Tongue (tissue), 2 donors: ENCODE measurements around the gene JAKMIP1. TPM values are rescaled to one million over a fixed set of nuclear protein-coding genes. Genes with fewer than 3 reads are reported as not detected.
A peak's percentile ranks its signal among the peaks of the same experiment; 100 is the strongest.

Experiments
- DNase-seq: peaks from one replicate; pipeline ENCODE4 v3.0.0-alpha.2; 2015
- total RNA-seq: library from RNA; depleted of rRNA; stranded (reverse); fragments of >200 nt; gene quantifications from one replicate; pipeline ENCODE4 v1.2.3, GENCODE V29; 2014

Gene JAKMIP1
- total RNA-seq, 1 donor from 2014 or later, result not detected

- no peak for DNase-seq
Observed at GRCh38 chr4:6201580-6202091, 1.3 kb upstream of the JAKMIP1 start.

GRCh38 chr4:6200922-6201362, 593 bp upstream of the JAKMIP1 start:
- DNase-seq, result no peak

- DNase-seq, result no peak
Observed at GRCh38 chr4:6199422-6199921, 877 bp downstream of the JAKMIP1 start.

DNA sequence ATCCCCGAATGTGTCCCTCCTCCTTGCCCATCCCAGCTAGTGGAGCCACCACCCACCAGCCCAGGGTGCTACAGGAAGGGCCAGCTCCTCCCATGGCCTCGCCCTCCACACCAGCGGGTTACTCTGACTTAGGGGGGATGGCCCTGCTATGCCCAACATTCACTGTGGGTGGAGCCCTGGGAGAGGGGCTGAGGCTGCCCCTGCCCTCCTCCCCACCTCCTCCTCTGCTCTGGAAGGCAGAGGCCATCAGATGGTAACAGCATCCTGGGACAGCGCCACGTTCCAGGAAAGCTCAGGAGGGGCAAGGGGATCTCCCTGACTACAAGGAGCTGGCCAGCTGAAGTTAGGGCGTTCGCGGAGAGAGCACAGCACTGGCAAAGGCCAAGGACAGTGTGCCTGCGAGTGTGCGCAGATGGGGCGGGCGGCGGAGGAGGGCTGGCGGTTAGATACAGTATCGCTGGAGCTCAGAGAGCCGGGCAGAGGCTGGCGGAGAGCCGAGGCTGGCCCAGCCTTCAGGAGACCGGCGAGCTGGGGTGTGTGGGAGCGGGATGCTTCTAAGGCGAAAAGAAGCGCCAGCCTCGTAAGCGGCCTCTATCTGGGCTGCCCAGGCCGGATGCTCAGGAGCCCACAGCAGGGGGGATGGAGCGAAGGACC, 1.5 kb downstream of the JAKMIP1 start:
- no peak for DNase-seq

DNA sequence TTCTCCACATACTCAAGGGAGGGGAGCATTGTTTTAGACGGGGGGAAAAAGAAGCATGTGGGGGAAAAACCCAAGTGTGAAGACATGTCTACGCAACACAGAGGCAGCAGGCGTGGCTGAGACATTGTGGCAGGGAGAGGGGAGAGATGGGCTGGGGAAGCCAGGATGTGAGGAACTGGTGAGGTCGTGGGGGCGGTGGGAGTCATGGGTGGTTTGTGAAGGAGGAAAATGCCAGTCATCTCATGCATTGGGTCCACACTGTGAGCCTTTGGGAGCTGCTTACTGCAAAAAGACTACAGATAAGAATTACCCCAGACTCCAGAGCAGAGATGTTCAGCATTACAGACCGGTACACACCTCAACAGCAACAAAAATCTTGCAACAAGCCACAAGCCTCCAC, 2.1 kb downstream of the JAKMIP1 start:
- DNase-seq, result no peak

DNA sequence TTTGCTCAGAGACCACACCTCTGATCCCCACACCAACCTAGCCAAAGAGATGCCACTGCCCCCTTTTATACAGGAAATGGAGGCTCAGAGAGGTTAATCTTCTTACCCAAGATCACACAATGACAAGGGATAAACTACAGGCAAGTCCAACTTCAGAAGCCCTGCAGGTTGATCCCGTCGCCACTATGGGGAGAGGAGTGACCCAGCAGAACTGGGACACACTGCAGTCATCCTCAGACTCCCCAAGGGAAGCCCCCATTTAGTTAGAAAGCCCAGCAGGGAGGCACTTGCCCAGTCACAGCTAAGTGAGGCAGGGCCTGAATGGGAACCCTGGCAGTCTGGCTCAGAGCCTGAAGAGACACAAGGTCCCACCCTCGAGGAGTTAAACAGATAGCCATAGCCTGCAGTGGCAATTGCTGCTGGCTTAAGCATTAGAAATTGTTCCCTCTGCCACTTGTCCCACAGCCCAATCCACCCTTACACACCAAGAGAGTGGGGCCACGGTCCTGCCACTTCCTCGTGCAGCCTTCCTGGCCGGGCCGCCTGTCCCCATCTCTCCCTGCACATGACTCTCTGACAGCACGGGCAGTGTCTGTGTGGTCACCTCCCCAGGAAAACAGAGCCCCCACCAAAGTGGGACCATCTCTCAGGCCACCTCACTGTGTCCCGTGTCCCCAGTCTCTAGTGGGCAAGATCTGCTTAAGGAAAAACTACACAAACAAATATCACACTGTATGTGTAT, 2.7 kb downstream of the JAKMIP1 start:
- no peak for DNase-seq

GRCh38 chr4:6196871-6197270, 3.5 kb downstream of the JAKMIP1 start:
- DNase-seq, result no peak

DNA sequence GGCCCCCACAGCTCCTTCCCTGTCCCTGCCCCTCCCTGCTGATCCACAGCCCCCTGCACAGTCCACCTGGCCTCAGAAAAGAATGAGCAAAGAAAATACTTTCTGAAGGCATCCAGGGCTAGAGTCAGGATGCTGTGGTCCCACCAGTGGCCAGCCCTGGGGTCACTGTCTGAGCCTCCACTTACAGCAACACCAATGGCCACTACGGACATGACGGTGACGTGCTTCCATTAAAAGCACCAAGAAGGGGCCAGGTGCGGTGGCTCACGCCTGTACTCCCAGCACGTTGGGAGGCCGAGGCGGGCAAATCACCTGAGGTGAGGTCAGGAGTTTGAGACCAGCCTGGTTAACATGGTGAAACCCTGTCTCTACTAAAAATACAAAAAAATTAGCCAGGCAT, 4.0 kb downstream of the JAKMIP1 start:
- DNase-seq, result no peak

DNA sequence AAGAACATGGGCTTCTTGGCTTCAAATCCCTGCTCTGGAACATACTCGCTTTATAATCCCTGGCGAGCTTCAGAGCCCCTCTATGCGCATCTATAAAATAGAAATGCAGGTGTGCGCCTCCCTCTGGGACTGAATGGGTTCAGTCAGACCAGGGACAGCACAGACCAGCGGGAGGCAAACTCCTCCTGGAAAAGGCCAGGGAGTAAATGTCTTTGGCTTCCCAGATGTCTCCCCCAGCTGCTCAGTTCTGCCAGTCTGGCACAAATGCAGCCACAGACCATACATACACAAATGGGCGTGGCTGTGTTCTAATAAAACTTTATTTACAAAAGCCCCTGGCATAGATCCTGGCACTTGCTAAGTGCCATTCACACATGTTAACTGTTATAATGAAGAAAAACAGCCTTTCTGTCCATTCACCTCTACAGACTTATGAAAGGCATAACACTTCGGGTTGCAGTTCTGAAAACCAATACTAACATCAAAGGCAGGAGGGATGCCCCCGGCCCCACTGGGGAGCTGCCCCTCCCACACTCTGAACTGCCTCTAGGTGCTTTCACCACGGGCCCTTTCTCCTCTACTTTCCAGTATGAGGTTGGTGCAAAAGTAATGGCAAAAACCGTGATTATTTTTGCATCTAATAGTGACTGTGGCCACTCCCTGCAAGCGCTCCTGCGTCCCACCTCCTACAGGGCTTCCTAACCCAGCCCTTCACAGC, 4.6 kb downstream of the JAKMIP1 start:
- no peak for DNase-seq

GRCh38 chr4:6194458-6195195, 5.7 kb downstream of the JAKMIP1 start:
- no peak for DNase-seq

- DNase-seq, result no peak
Observed at GRCh38 chr4:6193399-6193798, 7.0 kb downstream of the JAKMIP1 start.

DNA sequence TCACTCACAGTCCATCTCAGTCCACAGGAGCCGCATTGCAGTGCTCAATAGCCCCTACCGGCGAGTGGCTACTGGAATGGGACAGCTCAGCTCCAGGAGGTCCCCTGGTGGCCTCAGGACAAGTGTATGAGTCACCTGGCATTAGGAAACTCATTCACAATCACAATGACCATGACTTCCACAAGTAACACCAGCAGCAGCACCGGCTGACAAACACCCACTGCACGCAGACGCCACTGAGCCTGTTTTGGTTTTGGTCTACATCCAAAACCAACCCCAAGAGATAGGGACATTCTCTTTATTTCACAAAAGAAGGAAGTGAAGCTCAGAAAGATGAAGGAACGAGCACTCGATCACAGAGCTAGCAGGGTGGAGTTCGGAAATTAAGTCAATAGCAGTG, 8.1 kb downstream of the JAKMIP1 start:
- no peak for DNase-seq

- DNase-seq, result no peak
Observed at GRCh38 chr4:6191448-6192130, 8.8 kb downstream of the JAKMIP1 start.

DNA sequence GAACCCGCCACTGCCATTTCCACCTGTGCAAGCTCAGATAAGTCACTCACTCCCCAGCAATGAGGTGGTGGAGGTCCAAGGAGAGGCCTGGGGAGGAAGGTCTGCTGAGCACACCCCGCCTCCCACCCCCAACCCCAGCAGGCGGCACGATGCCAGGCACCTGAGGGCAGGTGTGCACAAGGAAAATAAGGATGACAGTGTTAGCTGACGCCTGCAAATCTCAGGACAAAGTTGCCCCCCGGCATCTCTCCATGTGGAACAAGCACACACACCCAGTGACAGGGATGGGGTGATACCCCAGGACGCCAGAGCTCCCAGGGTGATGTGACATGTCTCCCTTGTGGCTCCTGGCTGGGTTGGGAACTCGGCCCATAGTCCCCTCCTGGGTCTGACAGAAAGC, 9.9 kb downstream of the JAKMIP1 start:
- DNase-seq, result no peak

GRCh38 chr4:6189511-6189910, 10.8 kb downstream of the JAKMIP1 start:
- no peak for DNase-seq

- peak; percentile 16 for DNase-seq
Observed at GRCh38 chr4:6188687-6189305, 11.6 kb downstream of the JAKMIP1 start.

- no peak for DNase-seq
Observed at GRCh38 chr4:6184169-6184568, 16.2 kb downstream of the JAKMIP1 start.

- DNase-seq, result peak; percentile 3
Observed at GRCh38 chr4:6183740-6184139, 16.6 kb downstream of the JAKMIP1 start.

DNA sequence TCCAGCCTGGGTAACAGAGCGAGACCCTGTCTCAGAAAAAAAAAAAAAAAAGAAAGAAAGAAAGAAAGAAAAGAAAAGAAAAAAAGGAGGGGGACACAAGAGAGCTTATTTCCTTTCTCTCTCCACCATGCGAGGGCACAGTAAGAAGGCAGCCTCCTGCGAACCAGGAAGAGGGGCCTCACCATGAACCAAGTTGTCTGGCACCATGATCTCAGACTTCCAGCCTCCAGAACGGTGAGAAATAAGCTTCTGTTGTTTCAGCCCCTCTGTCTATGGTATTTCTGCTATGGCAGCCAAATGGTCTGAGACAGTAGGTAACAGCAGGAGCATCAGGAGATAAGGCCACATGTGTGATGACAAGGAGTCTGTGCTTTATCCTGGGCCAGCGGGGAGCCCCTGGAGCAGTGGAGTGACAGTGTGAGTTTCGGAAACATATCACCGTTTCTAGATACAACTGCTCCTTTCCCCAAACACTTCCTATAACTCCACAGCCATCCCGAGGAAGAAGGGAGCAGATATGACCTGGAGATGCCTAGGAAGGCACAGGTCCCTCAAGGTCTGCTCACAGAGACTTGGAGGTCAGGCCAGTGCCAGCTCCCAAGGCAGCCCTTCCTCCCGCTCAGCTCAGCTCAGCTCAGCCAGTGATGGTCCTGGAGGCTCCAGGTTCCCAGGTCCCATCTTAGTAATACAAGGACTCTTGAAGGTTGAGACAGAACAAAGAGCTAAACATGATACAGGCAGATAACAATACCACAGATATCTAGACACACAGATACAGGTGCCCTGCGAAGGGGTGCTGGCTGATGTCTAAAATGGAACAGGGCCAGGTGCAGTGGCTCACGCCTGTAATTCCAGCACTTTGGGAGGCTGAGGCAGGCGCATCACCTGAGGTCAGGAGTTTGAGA, 17.7 kb downstream of the JAKMIP1 start:
- DNase-seq, result no peak
